HL-60 (cell line): Measurements from ENCODE around the gene TMEM178A.
"Not testable (repeated sequence)": the region's sequence is repeated elsewhere in the genome, so short reads cannot be mapped to it uniquely, and the experiment has no call there.

Experiments
- DNase-seq, 2 experiments: peaks; one replicate each; pipeline ENCODE4 v3.0.0-alpha.2; 2010 to 2020; ENCODE audit warnings: low read depth in 1 of 2, low spot score in 1 of 2
- H3K27ac ChIP-seq: fragments of 250-450 bp; sonication (Bioruptor Pico); replicated peaks from 2 replicates; pipeline ENCODE4 v1.5.1; 2020; ENCODE audit warnings: mild to moderate bottlenecking, moderate library complexity
- H3K27me3 ChIP-seq: fragments of 250-450 bp; sonication (Bioruptor Pico); 2 replicates; pipeline ENCODE4 v1.5.1; 2021; ENCODE audit warnings: mild to moderate bottlenecking, moderate library complexity; ENCODE audit not compliant: insufficient read depth, poor library complexity, severe bottlenecking
- H3K4me3 ChIP-seq: replicated peaks from 2 replicates; pipeline ENCODE4 v1.5.1; 2011; ENCODE audit warnings: mild to moderate bottlenecking, control low read depth, low read length; ENCODE audit not compliant: insufficient read depth
- CTCF ChIP-seq: IDR thresholded peaks from one replicate; pipeline ENCODE4 v1.5.1; 2011; ENCODE audit warnings: low read length, control low read depth, inconsistent platforms; ENCODE audit not compliant: insufficient read depth
- GABPA ChIP-seq: IDR thresholded peaks from 2 replicates; pipeline ENCODE4 v1.6.1; 2012; ENCODE audit warnings: low read depth
- POLR2AphosphoS5 ChIP-seq: IDR thresholded peaks from 2 replicates; pipeline ENCODE4 v1.6.1; 2012; ENCODE audit warnings: low read depth
- SPI1 ChIP-seq: IDR thresholded peaks from 2 replicates; pipeline ENCODE4 v1.6.1; 2012; ENCODE audit warnings: low read depth, mild to moderate bottlenecking, borderline replicate concordance
- TF ChIP-seq, protein P1 (sequence below): IDR thresholded peaks from 2 replicates; pipeline ENCODE4 v1.6.1; 2012; ENCODE audit warnings: low read depth; ENCODE audit not compliant: insufficient replicate concordance

TMEM178A gene

DNA sequence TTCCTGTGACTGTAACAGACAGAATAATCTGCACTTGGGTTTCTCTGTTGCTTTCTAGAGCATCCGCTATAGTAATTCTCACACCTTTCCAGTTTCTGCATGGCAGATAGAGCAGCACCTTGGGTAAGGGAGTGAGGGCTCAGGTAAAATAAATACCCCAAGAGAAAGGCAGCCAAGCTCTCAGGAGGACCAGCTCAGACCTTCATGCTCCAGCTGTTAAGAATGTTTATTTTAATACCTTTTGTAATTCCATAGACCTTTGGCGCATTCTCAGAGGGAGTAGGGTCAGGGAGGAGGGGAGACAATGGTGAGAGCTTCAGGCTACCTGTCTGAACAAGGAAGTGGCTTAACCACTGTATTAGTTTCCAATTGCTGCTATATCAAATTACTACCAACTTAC is 16.2 kb upstream of the TMEM178A start:
- Histone ChIP-seq H3K27ac (no peak overlapping the region), H3K4me3 (no peak overlapping the region), H3K27me3 (no peaks in the 10 kb centered on the region)
- no peak for DNase-seq
- TF ChIP-seq GABPA = no peak
- TF ChIP-seq POLR2AphosphoS5 = no peak
- TF ChIP-seq SPI1 = no peak

- TF ChIP-seq POLR2AphosphoS5 (no peak), GABPA (no peak)
- DNase-seq = no peak
- Histone ChIP-seq H3K4me3 (no peak overlapping the region), H3K27me3 (no peaks in the 10 kb centered on the region), H3K27ac (no peak overlapping the region)
Observed at GRCh38 chr2:39650468-39650867, 15.2 kb upstream of the TMEM178A start.

GRCh38 chr2:39656215-39656614 is 9.5 kb upstream of the TMEM178A start:
- DNase-seq, H3K4me3 ChIP-seq, H3K27ac ChIP-seq, H3K27me3 ChIP-seq: not testable (repeated sequence)

DNA sequence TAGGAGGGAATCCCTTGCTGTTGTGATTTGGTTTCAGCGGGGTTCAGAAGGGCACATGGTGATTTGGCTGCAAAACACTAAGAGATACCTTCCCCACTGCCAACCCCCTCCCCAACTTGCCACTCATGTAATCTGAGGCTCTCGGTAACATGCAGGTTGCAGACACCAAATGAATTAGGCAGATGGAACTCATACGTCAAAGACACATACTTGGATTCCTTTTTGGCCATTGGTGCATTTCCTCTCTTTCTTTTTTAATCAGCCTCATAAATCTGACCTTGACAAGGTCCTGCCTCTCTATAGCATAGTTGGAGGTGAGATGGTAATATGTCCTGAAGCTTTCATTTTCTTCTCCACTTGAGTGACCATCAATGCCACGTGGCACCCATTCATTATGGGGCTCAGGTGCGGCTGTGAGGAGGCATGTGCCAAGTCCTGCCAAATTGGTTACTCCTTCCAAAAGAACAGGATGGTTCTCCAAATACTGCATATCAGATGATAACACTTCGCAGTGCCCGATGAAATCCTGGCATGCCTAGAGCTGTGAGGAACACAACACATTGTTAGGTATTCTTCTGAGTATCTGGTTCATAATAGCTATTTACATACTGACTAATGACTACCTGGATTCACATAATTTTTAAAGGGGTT is 8.3 kb upstream of the TMEM178A start:
- Histone ChIP-seq H3K4me3 (no peak overlapping the region), H3K27me3 (no peaks in the 10 kb centered on the region), H3K27ac (no peak overlapping the region)
- TF ChIP-seq CTCF = no peak
- TF ChIP-seq, protein P1, sequence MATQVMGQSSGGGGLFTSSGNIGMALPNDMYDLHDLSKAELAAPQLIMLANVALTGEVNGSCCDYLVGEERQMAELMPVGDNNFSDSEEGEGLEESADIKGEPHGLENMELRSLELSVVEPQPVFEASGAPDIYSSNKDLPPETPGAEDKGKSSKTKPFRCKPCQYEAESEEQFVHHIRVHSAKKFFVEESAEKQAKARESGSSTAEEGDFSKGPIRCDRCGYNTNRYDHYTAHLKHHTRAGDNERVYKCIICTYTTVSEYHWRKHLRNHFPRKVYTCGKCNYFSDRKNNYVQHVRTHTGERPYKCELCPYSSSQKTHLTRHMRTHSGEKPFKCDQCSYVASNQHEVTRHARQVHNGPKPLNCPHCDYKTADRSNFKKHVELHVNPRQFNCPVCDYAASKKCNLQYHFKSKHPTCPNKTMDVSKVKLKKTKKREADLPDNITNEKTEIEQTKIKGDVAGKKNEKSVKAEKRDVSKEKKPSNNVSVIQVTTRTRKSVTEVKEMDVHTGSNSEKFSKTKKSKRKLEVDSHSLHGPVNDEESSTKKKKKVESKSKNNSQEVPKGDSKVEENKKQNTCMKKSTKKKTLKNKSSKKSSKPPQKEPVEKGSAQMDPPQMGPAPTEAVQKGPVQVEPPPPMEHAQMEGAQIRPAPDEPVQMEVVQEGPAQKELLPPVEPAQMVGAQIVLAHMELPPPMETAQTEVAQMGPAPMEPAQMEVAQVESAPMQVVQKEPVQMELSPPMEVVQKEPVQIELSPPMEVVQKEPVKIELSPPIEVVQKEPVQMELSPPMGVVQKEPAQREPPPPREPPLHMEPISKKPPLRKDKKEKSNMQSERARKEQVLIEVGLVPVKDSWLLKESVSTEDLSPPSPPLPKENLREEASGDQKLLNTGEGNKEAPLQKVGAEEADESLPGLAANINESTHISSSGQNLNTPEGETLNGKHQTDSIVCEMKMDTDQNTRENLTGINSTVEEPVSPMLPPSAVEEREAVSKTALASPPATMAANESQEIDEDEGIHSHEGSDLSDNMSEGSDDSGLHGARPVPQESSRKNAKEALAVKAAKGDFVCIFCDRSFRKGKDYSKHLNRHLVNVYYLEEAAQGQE = no peak
- TF ChIP-seq SPI1 = no peak
- TF ChIP-seq GABPA = no peak
- no peak for TF ChIP-seq POLR2AphosphoS5
- DNase-seq = no peak

DNA sequence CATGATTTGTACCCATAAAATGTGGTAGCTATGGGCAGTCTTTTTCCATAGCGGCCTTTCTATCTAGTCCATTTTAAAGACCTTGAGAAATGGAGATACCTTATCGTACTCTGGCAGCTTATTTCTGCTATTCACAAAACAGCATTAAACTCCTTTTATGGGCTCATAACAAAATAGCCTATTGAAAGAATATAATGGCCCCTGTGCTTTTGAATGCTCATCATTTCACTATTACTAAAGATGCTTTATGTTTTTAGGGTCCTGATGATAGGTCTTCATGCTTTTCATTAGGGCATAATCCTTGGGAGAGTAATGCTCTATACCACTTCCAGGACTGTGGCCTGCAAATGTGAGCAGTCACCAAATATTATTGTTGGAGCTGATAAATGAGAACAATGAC is 7.3 kb upstream of the TMEM178A start:
- Histone ChIP-seq H3K27me3 (no peaks in the 10 kb centered on the region), H3K27ac (no peak overlapping the region), H3K4me3 (no peak overlapping the region)
- DNase-seq = no peak
- TF ChIP-seq POLR2AphosphoS5 (no peak), GABPA (no peak), SPI1 (no peak)

- Histone ChIP-seq H3K4me3 (no peak overlapping the region), H3K27me3 (peaks cover 7% of the 10 kb centered on the region), H3K27ac (no peak overlapping the region)
- TF ChIP-seq, protein P1 = no peak
- TF ChIP-seq SPI1 = peak; percentile 5; the same call in 1 of the 2 replicates
- no peak for DNase-seq
Observed at GRCh38 chr2:39659765-39660611, 5.7 kb upstream of the TMEM178A start.
